Thymus (tissue), 11 donors: ENCODE data around the gene ARPC5. TPM values are rescaled to one million over a fixed set of nuclear protein-coding genes. Genes with fewer than 3 reads are reported as not detected.

ENCODE experiments used
- DNase-seq, 9 donors: peaks; one replicate each; pipeline ENCODE4 v3.0.0-alpha.2; 2013; ENCODE audit warnings: low spot score in 9 of 9, low read depth in 6 of 9, missing footprints in 1 of 9
- H3K27ac ChIP-seq, 2 donors: one replicate each; pipeline ENCODE4 v1.5.1; 2013; ENCODE audit warnings: control low read depth in 1 of 2, low read depth in 1 of 2, low read length in 1 of 2, mild to moderate bottlenecking in 1 of 2, moderate library complexity in 1 of 2
- H3K27me3 ChIP-seq, 2 donors: one replicate each; pipeline ENCODE4 v1.5.1; 2013; ENCODE audit warnings: low read length in 1 of 2; ENCODE audit not compliant: control insufficient read depth in 2 of 2, insufficient read depth in 1 of 2
- H3K36me3 ChIP-seq, 2 donors: one replicate each; pipeline ENCODE4 v1.5.1; 2013; ENCODE audit warnings: low read length in 1 of 2, mild to moderate bottlenecking in 1 of 2, moderate library complexity in 1 of 2; ENCODE audit not compliant: control insufficient read depth in 2 of 2, insufficient read depth in 2 of 2
- H3K4me1 ChIP-seq, 2 donors: one replicate each; pipeline ENCODE4 v1.5.1; 2013; ENCODE audit warnings: low read length in 2 of 2; ENCODE audit not compliant: control insufficient read depth in 2 of 2, insufficient read depth in 2 of 2
- H3K4me3 ChIP-seq, 2 donors: one replicate each; pipeline ENCODE4 v1.5.1; 2013; ENCODE audit warnings: low read length in 2 of 2, control low read depth in 1 of 2, mild to moderate bottlenecking in 1 of 2
- H3K9me3 ChIP-seq, 2 donors: one replicate each; pipeline ENCODE4 v1.5.1; 2013; ENCODE audit warnings: low read length in 1 of 2, mild to moderate bottlenecking in 1 of 2; ENCODE audit not compliant: control insufficient read depth in 2 of 2, insufficient read depth in 1 of 2
- WGBS: extraction: QIAGEN DNeasy Blood & Tissue Kit; methylation state at CpG from one replicate; pipeline ENCODE4 v1.1.7; 2013; 5-methylcytosine and 5-hydroxymethylcytosine counted together
- polyA plus RNA-seq: library from polyadenylated mRNA; stranded (reverse); fragments of 200-250 nt; gene quantifications from one replicate; pipeline ENCODE4 v1.2.3, GENCODE V29; 2013
- total RNA-seq: library from RNA; stranded (reverse); fragments of 120-200 nt; gene quantifications from one replicate; pipeline ENCODE4 v1.2.4, GENCODE V29; 2013
- donor health status: healthy.

ARPC5 gene
- total and polyA plus RNA-seq, 2 donors = 250 to 330 TPM

DNA sequence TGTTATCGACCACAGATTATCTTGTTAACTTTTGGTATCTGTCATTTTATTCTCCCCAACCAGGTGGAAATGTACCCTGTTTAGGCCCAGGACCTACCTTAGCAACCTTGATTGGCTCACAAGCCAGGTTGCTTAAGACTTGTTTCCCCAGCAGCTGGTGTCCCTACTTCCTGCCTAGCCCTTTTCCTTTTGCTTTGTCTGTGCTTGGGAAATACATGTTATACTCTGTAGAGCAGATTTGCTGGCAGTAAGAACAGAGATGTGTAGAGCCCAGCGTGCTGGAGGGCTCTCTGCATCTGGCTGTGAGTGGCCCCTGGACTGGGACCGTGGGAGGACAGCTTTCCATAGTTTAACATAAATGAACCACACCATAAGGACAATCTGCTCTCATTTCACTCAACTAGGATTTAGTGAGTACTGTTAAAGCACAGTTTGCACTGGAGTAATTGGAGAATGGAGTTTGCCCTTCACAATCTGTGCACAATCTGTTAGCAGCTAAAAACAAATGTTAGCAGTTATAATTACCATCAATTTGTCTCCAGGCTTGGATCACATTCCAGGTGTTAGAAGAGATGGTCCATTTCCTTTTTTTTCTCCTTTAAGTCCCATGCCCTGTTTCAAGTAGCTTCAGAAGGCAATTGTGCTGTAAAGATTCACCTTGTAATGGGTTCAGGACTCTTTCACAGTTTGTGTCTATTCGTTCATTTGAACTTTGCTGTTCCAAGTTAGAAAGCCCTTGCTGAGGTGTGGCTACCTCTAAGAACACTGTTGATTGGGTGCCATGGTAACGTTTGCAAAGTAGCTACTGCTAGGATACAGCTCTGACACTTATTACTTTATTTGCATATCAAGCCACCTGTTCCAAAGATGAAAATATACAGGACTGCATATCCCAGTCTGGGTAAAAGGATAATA lies 17.2 kb upstream of the ARPC5 start, which contains the start of gene APOBEC4:
APOBEC4 (minus strand) TSS at position 770 of the 915 bp plus-strand sequence. CDS start 4,535 bp downstream, outside the sequence.
- Histone ChIP-seq H3K4me3 (no peak within 1 kb of the TSS), H3K36me3 (no peaks in the 10 kb centered on the region), H3K4me1 (peaks cover 7 to 9% of the 10 kb centered on the region in 2 donors), H3K27ac (peak within 1 kb of the TSS in 1 of 2 donors; percentile 8), H3K9me3 (no peaks in the 10 kb centered on the region), H3K27me3 (no peaks in the 10 kb centered on the region)
- no peak for DNase-seq
- 89% methylated on average over 5 of the region's 5 CpGs for WGBS

DNA sequence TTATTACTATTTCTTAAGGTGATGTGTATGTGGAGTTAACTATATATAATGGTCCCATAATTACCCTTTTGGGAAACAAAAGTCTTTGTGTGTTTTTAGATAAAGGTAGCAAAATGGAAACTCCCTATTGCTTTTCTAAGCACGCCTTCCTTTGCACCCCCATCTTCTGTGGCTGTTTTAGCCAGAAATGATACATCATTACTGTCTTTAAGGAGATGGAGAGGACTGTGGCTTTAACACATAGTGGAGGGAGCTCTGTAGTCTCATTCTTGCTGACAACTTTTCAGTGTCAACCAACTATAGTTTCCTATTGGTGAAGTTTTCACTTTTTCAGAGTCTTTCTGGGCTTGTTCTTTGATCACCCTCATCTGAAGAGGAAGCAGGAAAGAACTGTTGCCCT lies 16.5 kb upstream of the ARPC5 start:
- H3K9me3 ChIP-seq = no peaks in the 10 kb centered on the region
- 93% methylated on average over 1 of the region's 1 CpG for WGBS
- peak in 1 of 9 donors; percentile 33 for DNase-seq
- peaks cover 7 to 9% of the 10 kb centered on the region in 2 donors for H3K4me1 ChIP-seq
- H3K27me3 ChIP-seq = no peaks in the 10 kb centered on the region
- no peaks in the 10 kb centered on the region for H3K36me3 ChIP-seq
- no peak overlapping the region for H3K4me3 ChIP-seq
- peak overlapping the region in 1 of 2 donors; percentile 8 for H3K27ac ChIP-seq

DNA sequence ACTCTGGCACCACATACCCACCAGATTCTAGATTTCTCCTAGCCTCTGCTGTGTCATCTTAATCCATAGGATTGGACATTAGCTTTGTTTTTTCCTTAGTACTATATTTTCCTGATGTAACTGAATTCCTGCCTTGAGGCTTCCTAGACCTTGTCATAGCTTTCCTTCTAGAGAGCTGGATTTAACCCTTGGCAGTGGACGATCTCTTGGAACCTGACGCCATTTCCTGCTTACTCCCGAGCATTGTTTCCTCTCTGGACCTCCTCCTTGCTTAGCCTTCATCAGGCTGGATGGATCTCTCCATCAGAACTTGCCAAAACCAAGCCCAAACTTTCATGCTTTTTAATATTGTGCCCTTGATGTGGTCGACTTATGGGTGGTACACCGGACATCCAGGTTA lies 16.0 kb upstream of the ARPC5 start:
- peaks cover 7 to 9% of the 10 kb centered on the region in 2 donors for H3K4me1 ChIP-seq
- H3K27ac ChIP-seq = no peak overlapping the region
- H3K4me3 ChIP-seq = no peak overlapping the region
- no peaks in the 10 kb centered on the region for H3K9me3 ChIP-seq
- H3K27me3 ChIP-seq = no peaks in the 10 kb centered on the region
- H3K36me3 ChIP-seq = no peaks in the 10 kb centered on the region
- no peak for DNase-seq
- 96% methylated on average over 5 of the region's 5 CpGs for WGBS

DNA sequence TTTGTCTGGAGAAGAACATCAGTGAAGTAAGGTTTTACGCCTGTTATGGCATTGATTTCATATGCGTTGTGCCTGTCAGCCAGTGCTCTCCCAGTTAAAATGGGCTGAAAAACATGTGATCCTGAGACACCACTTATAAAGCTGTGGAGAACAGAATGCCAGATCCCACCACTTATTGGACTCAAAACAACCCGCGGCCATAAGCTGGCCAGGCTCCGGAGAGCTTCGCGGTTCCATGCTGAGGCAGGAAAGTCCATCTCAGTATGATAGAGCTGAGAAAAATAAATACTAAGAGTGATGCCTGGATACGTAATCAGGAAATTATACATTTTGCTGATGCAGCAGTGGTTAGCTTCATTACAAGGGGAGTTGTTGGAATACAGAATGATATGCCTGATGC lies 12.5 kb upstream of the ARPC5 start:
- Histone ChIP-seq H3K9me3 (no peaks in the 10 kb centered on the region), H3K36me3 (no peaks in the 10 kb centered on the region), H3K27ac (no peak overlapping the region), H3K4me3 (no peak overlapping the region), H3K27me3 (no peaks in the 10 kb centered on the region), H3K4me1 (peaks cover 7 to 9% of the 10 kb centered on the region in 2 donors)
- DNase-seq = no peak
- 98% methylated on average over 8 of the region's 8 CpGs for WGBS

DNA sequence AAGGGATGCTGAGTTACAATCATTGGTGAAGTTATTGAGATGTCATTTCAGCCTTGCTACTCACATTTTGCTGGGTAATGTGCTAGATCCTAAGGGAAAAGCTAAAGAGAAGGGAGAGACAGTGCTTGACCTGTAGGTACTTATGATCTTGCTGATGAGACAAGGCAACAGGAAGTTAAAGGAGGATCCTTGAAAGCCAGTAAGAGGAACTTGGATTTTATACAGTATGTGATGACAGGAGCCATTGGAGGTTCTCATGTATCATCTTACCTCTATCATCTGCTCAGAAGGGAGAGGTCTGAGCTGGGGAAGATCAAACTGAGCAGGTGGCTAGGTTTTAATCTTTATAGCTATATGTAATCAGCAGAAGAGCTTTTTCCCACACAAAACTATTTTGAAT lies 11.2 kb upstream of the ARPC5 start:
- Histone ChIP-seq H3K4me1 (peaks cover 3 to 4% of the 10 kb centered on the region in 2 donors), H3K4me3 (no peak overlapping the region)

DNA sequence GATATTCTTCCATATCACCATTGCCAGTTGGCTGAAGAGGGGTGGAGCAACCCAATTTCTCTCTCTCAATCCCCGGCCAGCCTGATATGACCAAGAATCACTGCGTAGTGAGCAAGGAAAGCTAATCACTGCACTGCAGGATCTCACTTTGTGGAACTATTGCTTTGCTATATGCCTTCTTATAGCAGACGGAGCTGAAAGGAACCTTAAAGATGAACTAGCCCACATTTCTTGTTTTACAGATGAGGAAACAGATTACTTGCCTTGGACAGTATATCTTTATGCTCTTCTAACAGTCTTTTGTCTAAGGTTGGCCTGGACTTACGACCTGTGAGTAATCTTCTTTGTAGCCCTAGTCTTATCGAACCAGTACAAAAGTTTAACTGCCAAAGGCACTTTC lies 9.9 kb upstream of the ARPC5 start:
- no peak for DNase-seq
- Histone ChIP-seq H3K9me3 (no peaks in the 10 kb centered on the region), H3K4me1 (no peaks in the 10 kb centered on the region), H3K27ac (no peak overlapping the region), H3K4me3 (no peak overlapping the region), H3K36me3 (no peaks in the 10 kb centered on the region), H3K27me3 (no peaks in the 10 kb centered on the region)
- WGBS = 92% methylated on average over 5 of the region's 5 CpGs

More for the DNA sequence above, 11.2 kb upstream of the ARPC5 start:
- Histone ChIP-seq H3K36me3 (no peaks in the 10 kb centered on the region), H3K27me3 (no peaks in the 10 kb centered on the region), H3K9me3 (no peaks in the 10 kb centered on the region), H3K27ac (no peak overlapping the region)
- DNase-seq = no peak

DNA sequence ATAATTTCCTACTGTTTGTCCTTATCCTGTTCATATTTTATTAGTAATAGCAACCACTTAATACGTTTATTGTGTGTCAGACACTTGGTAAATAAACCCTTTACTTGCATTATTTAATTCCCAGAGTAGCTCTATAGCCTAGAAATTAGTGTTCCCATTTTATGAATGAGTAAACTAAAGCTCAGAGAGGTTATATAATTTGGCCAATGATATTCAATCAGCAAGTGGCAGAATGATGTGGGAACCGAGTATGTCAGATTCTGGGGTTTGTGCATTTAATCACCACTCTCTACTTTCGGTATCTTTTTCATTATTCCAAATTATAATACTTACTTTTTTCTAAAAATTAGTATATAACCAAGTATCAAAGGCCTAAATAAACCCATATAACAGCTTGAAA lies 6.6 kb upstream of the ARPC5 start:
- Histone ChIP-seq H3K27me3 (no peaks in the 10 kb centered on the region), H3K4me3 (no peak overlapping the region), H3K9me3 (no peaks in the 10 kb centered on the region), H3K36me3 (no peaks in the 10 kb centered on the region), H3K27ac (no peak overlapping the region), H3K4me1 (no peaks in the 10 kb centered on the region)
- DNase-seq = no peak
- WGBS = 97% methylated on average over 3 of the region's 3 CpGs

DNA sequence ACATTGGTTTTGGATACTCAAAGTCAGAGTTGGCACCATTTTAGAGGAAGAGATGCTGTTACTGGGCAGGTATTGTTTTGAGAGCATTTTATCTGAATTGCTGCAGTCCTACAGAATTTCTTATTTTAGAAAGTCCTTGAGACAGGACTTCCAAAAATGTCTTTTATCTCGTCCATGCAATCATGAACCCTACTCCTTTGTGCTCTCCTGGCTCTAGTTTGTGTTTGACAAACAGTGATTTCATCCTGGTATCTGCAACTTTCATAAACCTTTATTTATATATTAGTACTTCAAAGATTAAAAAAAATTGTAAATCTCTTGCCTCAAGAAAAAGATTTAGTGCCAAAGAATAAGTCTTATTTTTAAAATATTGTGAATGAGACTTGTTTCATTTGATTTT lies 4.6 kb upstream of the ARPC5 start:
- H3K4me1 ChIP-seq = peaks cover 2 to 4% of the 10 kb centered on the region in 2 donors
- H3K27me3 ChIP-seq = peaks cover 0 to 9% of the 10 kb centered on the region in 2 donors
- no peaks in the 10 kb centered on the region for H3K36me3 ChIP-seq
- 91% methylated on average over 1 of the region's 1 CpG for WGBS
- DNase-seq = no peak
- no peak overlapping the region for H3K4me3 ChIP-seq
- no peaks in the 10 kb centered on the region for H3K9me3 ChIP-seq
- no peak overlapping the region for H3K27ac ChIP-seq

DNA sequence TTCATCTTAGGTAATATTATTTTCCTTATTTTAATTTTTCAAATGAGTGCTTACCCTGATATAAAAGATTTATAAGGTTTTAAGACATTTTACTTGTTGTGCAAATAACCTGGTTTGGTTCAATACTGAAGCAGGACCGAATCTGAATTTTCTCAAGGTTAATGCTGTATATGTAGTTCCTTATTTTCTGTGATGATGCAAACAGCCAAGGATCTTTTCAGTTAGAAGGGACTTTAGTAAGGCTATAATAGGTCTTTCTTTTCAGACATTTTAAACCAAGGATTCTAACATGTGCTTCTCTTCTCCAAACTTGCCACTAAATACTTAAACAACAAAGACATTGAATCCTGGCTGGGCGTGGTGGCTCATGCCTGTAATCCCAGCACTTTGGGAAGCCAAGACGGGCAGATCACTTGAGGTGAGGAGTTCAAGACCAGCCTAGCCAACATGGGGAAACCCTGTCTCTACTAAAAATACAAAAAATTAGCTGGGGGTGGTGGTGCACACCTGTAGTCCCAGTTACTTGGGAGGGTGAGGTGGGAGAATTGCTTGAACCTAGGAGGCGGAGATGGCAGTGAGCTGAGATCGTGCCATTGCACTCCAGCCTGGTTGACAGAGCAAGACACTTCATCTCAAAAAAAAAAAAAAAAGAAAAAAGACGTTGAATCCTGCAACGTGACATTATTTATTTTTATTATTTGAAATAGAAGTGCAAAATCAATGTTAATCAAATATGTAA lies 3.2 kb upstream of the ARPC5 start:
- Histone ChIP-seq H3K27ac (no peak overlapping the region), H3K36me3 (no peaks in the 10 kb centered on the region), H3K27me3 (peaks cover 0 to 9% of the 10 kb centered on the region in 2 donors), H3K4me3 (no peak overlapping the region), H3K9me3 (no peaks in the 10 kb centered on the region), H3K4me1 (peaks cover 2 to 4% of the 10 kb centered on the region in 2 donors)
- WGBS = 94% methylated on average over 7 of the region's 7 CpGs
- DNase-seq = no peak
